SK-N-MC (cell line): Measurements from ENCODE around the gene PDLIM3.

ENCODE experiments used
- EZH2 ChIP-seq: fragments of 200-600 bp; sonication (generic); IDR thresholded peaks from one replicate; pipeline ENCODE4 v1.6.1; 2017; ENCODE audit warnings: antibody characterized with exemption
- POLR2AphosphoS5 ChIP-seq: IDR thresholded peaks from 2 replicates; pipeline ENCODE4 v1.6.1; 2012; ENCODE audit warnings: mild to moderate bottlenecking, low read depth, low read length, borderline replicate concordance

DNA sequence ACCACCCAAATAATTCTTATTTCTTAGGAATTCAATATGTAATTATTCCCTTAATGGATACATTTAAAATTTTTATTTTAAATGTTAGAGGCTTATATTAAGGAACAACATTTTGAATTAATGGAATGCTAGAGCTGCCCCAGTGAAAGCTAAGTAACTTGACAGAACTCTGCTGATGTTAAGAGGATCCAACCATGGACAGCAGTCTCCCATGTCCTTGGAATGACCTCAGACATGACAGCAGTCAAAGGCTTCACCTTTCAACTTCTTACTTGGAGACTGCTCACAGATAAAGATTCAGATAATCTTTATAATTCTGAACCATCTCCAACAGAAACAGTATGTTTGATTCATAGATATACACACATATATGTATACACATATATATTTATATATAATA, 17.2 kb downstream of the PDLIM3 start:
- TF ChIP-seq POLR2AphosphoS5 (no peak), EZH2 (no peak)
